HEK293 (cell line): Measurements from ENCODE around the gene SLC39A11.

Source experiments
- ATF2 ChIP-seq: fragments of 450-650 bp; formaldehyde crosslinking; IDR thresholded peaks from 2 replicates; pipeline ENCODE4 v1.5.1; 2016; ENCODE audit warnings: missing biosample characterization, missing genetic modification characterization, low read depth
- CTCF ChIP-seq: fragments of 450-650 bp; formaldehyde crosslinking; IDR thresholded peaks from 2 replicates; pipeline ENCODE4 v1.5.1; 2016; ENCODE audit warnings: missing biosample characterization, missing genetic modification characterization
- PBX3 ChIP-seq: sonication (generic); formaldehyde crosslinking; IDR thresholded peaks from 2 replicates; pipeline ENCODE4 v1.8.1; 2022; ENCODE audit warnings: mild to moderate bottlenecking, moderate library complexity, missing genetic modification reagents
- REPIN1 ChIP-seq: fragments of 450-650 bp; formaldehyde crosslinking; IDR thresholded peaks from 2 replicates; pipeline ENCODE4 v1.5.1; 2017; ENCODE audit warnings: missing biosample characterization, missing genetic modification characterization, low read depth
- ZBTB10 ChIP-seq: fragments of 450-650 bp; formaldehyde crosslinking; IDR thresholded peaks from 2 replicates; pipeline ENCODE4 v1.5.1; 2016; ENCODE audit warnings: missing biosample characterization, missing genetic modification characterization
- ZBTB48 ChIP-seq: fragments of 450-650 bp; formaldehyde crosslinking; IDR thresholded peaks from 2 replicates; pipeline ENCODE4 v1.5.1; 2016; ENCODE audit warnings: missing biosample characterization, missing genetic modification characterization
- ZNF510 ChIP-seq: fragments of 450-650 bp; formaldehyde crosslinking; IDR thresholded peaks from 2 replicates; pipeline ENCODE4 v1.5.1; 2018; ENCODE audit warnings: mild to moderate bottlenecking, missing genetic modification characterization, missing biosample characterization; ENCODE audit not compliant: insufficient replicate concordance
- ZNF629 ChIP-seq: fragments of 450-650 bp; formaldehyde crosslinking; IDR thresholded peaks from 2 replicates; pipeline ENCODE4 v1.5.1; 2017; ENCODE audit warnings: missing biosample characterization, missing genetic modification characterization
- ZNF704 ChIP-seq: fragments of 450-650 bp; formaldehyde crosslinking; IDR thresholded peaks from 2 replicates; pipeline ENCODE4 v1.5.1; 2016; ENCODE audit warnings: missing biosample characterization, missing genetic modification characterization

GRCh38 chr17:72948115-72948514 lies 144.4 kb downstream of the SLC39A11 start:
- TF ChIP-seq CTCF (tag by site-specific recombination) (no peak), PBX3 (CRISPR knock-in tag) (no peak), ZNF704 (no peak), ATF2 (tag by site-specific recombination) (no peak), REPIN1 (tag by site-specific recombination) (no peak), ZBTB48 (tag by site-specific recombination) (no peak), ZBTB10 (tag by site-specific recombination) (no peak), ZNF510 (tag by site-specific recombination) (no peak), ZNF629 (tag by site-specific recombination) (no peak)
